GM23338 (cell line): Measurements from ENCODE around the gene PPP1R14B.

Source experiments
- JUNB ChIP-seq: IDR thresholded peaks from one replicate; pipeline ENCODE4 v1.6.1; 2016; ENCODE audit warnings: antibody characterized with exemption; ENCODE audit not compliant: unreplicated experiment
- TF ChIP-seq, protein P1 (sequence below), 2 experiments: fragments of 200-600 bp in 1 of 2; sonication (generic) in 1 of 2; conservative IDR thresholded peaks; 2 replicates each; pipeline versions ENCODE4 v1.5.1 to v1.6.1; 2016 to 2017; ENCODE audit warnings: antibody characterized with exemption in 2 of 2, low read depth in 2 of 2, mild to moderate bottlenecking in 2 of 2, moderate library complexity in 1 of 2

DNA sequence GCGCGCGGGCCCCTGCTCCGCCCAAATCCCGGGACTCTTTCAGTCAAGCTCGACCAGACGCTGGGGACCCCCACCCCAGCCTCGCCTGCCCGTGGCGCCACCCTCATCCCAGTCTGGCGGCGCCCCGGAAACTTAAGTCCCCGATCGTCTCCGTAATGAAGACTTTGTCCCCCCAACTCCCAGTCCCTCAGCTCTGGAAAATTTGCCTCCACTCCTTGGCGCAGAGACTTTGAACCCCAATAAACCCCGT, 4.9 kb upstream of the PPP1R14B start:
- no peak for TF ChIP-seq JUNB
- TF ChIP-seq, protein P1, sequence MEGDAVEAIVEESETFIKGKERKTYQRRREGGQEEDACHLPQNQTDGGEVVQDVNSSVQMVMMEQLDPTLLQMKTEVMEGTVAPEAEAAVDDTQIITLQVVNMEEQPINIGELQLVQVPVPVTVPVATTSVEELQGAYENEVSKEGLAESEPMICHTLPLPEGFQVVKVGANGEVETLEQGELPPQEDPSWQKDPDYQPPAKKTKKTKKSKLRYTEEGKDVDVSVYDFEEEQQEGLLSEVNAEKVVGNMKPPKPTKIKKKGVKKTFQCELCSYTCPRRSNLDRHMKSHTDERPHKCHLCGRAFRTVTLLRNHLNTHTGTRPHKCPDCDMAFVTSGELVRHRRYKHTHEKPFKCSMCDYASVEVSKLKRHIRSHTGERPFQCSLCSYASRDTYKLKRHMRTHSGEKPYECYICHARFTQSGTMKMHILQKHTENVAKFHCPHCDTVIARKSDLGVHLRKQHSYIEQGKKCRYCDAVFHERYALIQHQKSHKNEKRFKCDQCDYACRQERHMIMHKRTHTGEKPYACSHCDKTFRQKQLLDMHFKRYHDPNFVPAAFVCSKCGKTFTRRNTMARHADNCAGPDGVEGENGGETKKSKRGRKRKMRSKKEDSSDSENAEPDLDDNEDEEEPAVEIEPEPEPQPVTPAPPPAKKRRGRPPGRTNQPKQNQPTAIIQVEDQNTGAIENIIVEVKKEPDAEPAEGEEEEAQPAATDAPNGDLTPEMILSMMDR (conservative IDR thresholded peaks at IDR 0.05; ENCODE audit: low read depth in 2 of 2): no peak
